Loucy (cell line): ENCODE data around the gene AMELY.

Source experiments
- H2AFZ ChIP-seq: fragments of 200-600 bp; sonication (generic); 2 replicates; pipeline ENCODE4 v1.6.0; 2016; ENCODE audit warnings: antibody characterized with exemption, mild to moderate bottlenecking, low read length, moderate library complexity
- H3F3A ChIP-seq: fragments of 200-600 bp; 2 replicates; pipeline ENCODE4 v1.6.0; 2016; ENCODE audit warnings: antibody characterized with exemption, low read depth, mild to moderate bottlenecking
- H3K27me3 ChIP-seq: fragments of 200-600 bp; sonication (generic); 2 replicates; pipeline ENCODE4 v1.6.1; 2014; ENCODE audit warnings: low read length, mild to moderate bottlenecking; ENCODE audit not compliant: insufficient read depth, poor library complexity, severe bottlenecking
- H3K36me3 ChIP-seq: fragments of 200-600 bp; sonication (generic); 2 replicates; pipeline ENCODE4 v1.6.1; 2016; ENCODE audit warnings: low read length; ENCODE audit not compliant: insufficient read depth
- H3K4me1 ChIP-seq: fragments of 200-600 bp; sonication (generic); 2 replicates; pipeline ENCODE4 v1.5.1; 2014; ENCODE audit warnings: low read length, mild to moderate bottlenecking; ENCODE audit not compliant: insufficient read depth, poor library complexity, severe bottlenecking
- H3K4me2 ChIP-seq: fragments of 200-600 bp; sonication (generic); 2 replicates; pipeline ENCODE4 v1.6.0; 2014; ENCODE audit warnings: antibody characterized with exemption, low read length, low read depth, mild to moderate bottlenecking; ENCODE audit not compliant: poor library complexity, severe bottlenecking
- H3K4me3 ChIP-seq: fragments of 200-600 bp; sonication (generic); 2 replicates; pipeline ENCODE4 v1.5.1; 2014; ENCODE audit warnings: low read length, mild to moderate bottlenecking, mixed read lengths; ENCODE audit not compliant: poor library complexity, severe bottlenecking
- H3K79me2 ChIP-seq: fragments of 200-600 bp; sonication (generic); 2 replicates; pipeline ENCODE4 v1.6.1; 2014; ENCODE audit warnings: low read length; ENCODE audit not compliant: insufficient read depth
- H3K9ac ChIP-seq: fragments of 200-600 bp; sonication (generic); 2 replicates; pipeline ENCODE4 v1.6.0; 2014; ENCODE audit warnings: mild to moderate bottlenecking, low read depth, low read length, moderate library complexity; ENCODE audit not compliant: poor library complexity, severe bottlenecking
- H3K9me2 ChIP-seq: fragments of 200-600 bp; sonication (generic); replicated peaks from 2 replicates; pipeline ENCODE4 v1.6.1; 2016; ENCODE audit warnings: low read depth, low read length, mixed read lengths
- H3K9me3 ChIP-seq: fragments of 200-600 bp; sonication (generic); 2 replicates; pipeline ENCODE4 v1.6.1; 2014; ENCODE audit warnings: mild to moderate bottlenecking, antibody characterized with exemption, low read length, low read depth; ENCODE audit not compliant: insufficient read depth
- H4K20me1 ChIP-seq: fragments of 200-600 bp; sonication (generic); 2 replicates; pipeline ENCODE4 v1.6.0; 2014; ENCODE audit warnings: antibody characterized with exemption, low read length, mild to moderate bottlenecking; ENCODE audit not compliant: insufficient read depth, poor library complexity, severe bottlenecking
- CTCF ChIP-seq: fragments of 200-600 bp; sonication (generic); conservative IDR thresholded peaks from 2 replicates; pipeline ENCODE4 v1.5.1; 2014; ENCODE audit warnings: mild to moderate bottlenecking, antibody characterized with exemption, low read length
- EZH2phosphoT487 ChIP-seq: fragments of 200-600 bp; IDR thresholded peaks from 2 replicates; pipeline ENCODE4 v1.6.1; 2018; ENCODE audit warnings: antibody characterized with exemption, mild to moderate bottlenecking, moderate library complexity, borderline replicate concordance

AMELY gene

GRCh38 chrY:6947695-6948094 is 36.1 kb upstream of the AMELY start:
- H3K36me3 ChIP-seq = no peaks in the 10 kb centered on the region
- no peak overlapping the region for H2AFZ ChIP-seq
- TF ChIP-seq EZH2phosphoT487 (no peak), CTCF (no peak)
- H3K79me2 ChIP-seq = no peaks in the 10 kb centered on the region
- no peaks in the 10 kb centered on the region for H3K4me1 ChIP-seq
- no peaks in the 10 kb centered on the region for H3K9me3 ChIP-seq
- H3K4me3 ChIP-seq = no peak overlapping the region
- H3K27me3 ChIP-seq = no peaks in the 10 kb centered on the region
- no peaks in the 10 kb centered on the region for H4K20me1 ChIP-seq
- H3K9me2 ChIP-seq = no peaks in the 10 kb centered on the region
- H3K9ac ChIP-seq = no peak overlapping the region
- H3K4me2 ChIP-seq = no peak overlapping the region
- H3F3A ChIP-seq = no peaks in the 10 kb centered on the region

GRCh38 chrY:6935497-6935896 is 23.9 kb upstream of the AMELY start:
- no peaks in the 10 kb centered on the region for H3F3A ChIP-seq

GRCh38 chrY:6931779-6932396 is 20.3 kb upstream of the AMELY start:
- H2AFZ ChIP-seq = no peak overlapping the region
- H3K79me2 ChIP-seq = no peaks in the 10 kb centered on the region
- H3K9ac ChIP-seq = no peak overlapping the region
- no peak overlapping the region for H3K4me3 ChIP-seq
- H3K9me3 ChIP-seq = no peaks in the 10 kb centered on the region
- no peaks in the 10 kb centered on the region for H3K36me3 ChIP-seq
- no peaks in the 10 kb centered on the region for H3K9me2 ChIP-seq
- no peaks in the 10 kb centered on the region for H4K20me1 ChIP-seq
- no peaks in the 10 kb centered on the region for H3F3A ChIP-seq
- no peaks in the 10 kb centered on the region for H3K27me3 ChIP-seq
- H3K4me1 ChIP-seq = no peaks in the 10 kb centered on the region
- H3K4me2 ChIP-seq = no peak overlapping the region
- TF ChIP-seq EZH2phosphoT487 (no peak), CTCF (no peak)

More at GRCh38 chrY:6935497-6935896, 23.9 kb upstream of the AMELY start:
- TF ChIP-seq CTCF = no peak
- TF ChIP-seq EZH2phosphoT487 = no peak
- Histone ChIP-seq H3K4me1 (no peaks in the 10 kb centered on the region), H3K9me3 (no peaks in the 10 kb centered on the region), H3K79me2 (no peaks in the 10 kb centered on the region), H2AFZ (no peak overlapping the region), H3K4me2 (no peak overlapping the region), H3K36me3 (no peaks in the 10 kb centered on the region), H3K9me2 (no peaks in the 10 kb centered on the region), H3K4me3 (no peak overlapping the region), H4K20me1 (no peaks in the 10 kb centered on the region), H3K27me3 (no peaks in the 10 kb centered on the region), H3K9ac (no peak overlapping the region)
